ENCODE measurements around the gene ATP9A.

The ATP9A gene

DNA sequence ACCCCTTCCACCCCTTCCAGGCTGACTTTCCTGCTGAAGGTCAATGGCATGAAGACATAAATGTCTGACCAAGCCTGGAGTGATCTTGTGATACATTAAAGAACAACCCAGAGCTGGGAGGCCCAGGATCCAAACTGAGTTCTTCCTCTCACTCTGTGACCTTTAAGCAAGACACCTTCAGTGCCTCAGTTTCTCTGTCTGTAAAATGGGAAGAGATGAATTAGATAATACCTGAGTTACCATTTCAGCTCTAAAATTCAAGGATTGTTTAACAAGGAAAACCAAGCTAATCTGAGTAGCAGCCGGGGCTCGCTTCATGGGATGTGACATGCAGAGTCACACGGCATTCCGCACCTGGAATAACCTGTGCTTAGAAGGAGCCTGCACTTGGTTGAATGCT lies 218.7 kb downstream of the ATP9A start:
- TF ChIP-seq, protein P1, sequence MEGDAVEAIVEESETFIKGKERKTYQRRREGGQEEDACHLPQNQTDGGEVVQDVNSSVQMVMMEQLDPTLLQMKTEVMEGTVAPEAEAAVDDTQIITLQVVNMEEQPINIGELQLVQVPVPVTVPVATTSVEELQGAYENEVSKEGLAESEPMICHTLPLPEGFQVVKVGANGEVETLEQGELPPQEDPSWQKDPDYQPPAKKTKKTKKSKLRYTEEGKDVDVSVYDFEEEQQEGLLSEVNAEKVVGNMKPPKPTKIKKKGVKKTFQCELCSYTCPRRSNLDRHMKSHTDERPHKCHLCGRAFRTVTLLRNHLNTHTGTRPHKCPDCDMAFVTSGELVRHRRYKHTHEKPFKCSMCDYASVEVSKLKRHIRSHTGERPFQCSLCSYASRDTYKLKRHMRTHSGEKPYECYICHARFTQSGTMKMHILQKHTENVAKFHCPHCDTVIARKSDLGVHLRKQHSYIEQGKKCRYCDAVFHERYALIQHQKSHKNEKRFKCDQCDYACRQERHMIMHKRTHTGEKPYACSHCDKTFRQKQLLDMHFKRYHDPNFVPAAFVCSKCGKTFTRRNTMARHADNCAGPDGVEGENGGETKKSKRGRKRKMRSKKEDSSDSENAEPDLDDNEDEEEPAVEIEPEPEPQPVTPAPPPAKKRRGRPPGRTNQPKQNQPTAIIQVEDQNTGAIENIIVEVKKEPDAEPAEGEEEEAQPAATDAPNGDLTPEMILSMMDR (IDR thresholded peaks at IDR 0.05; ENCODE audit: insufficient read depth, low read depth, low read length, missing control alignments) = no peak
- H3K4me3 ChIP-seq (ENCODE audit: low read length) = no peak overlapping the region
- DNase-seq (ENCODE audit: low read depth) = no peak

DNA sequence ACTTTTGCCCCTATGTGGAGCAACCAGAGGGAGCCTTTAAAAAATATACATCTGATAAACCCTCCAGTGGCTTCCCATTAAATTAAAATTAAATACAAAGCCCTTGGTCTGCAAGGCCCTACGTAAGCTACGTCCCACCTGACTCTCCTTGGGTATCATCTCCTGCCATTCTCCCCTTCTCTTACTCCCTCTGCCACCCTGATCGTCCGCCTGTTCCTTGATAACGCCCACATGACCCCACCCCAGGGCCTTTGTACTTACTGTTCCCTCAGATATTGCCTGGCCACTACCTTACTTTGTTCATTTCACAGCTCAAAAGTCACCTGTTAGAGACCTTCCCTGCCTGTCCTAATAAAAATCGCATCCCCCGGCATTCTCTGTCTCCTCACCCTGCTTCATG lies 220.2 kb downstream of the ATP9A start:
- TF ChIP-seq, protein P1 (IDR thresholded peaks at IDR 0.05; ENCODE audit: insufficient read depth, low read depth, low read length, missing control alignments) = no peak
- no peak for DNase-seq (ENCODE audit: low read depth)
- H3K4me3 ChIP-seq (ENCODE audit: low read length) = no peak overlapping the region
